HepG2 (cell line): ENCODE measurements around the gene INO80B. TPM values are rescaled to one million over a fixed set of nuclear protein-coding genes. Genes with fewer than 3 reads are reported as not detected.
A peak's percentile ranks its signal among the peaks of the same experiment; 100 is the strongest.

Source experiments
- AHDC1 ChIP-seq: sonication (generic); formaldehyde crosslinking; IDR thresholded peaks from 2 replicates; pipeline ENCODE4 v1.5.1; 2020; ENCODE audit warnings: mild to moderate bottlenecking, missing genetic modification reagents, borderline replicate concordance
- BCL3 ChIP-seq: sonication (generic); formaldehyde crosslinking; IDR thresholded peaks from 2 replicates; pipeline ENCODE4 v1.5.1; 2020; ENCODE audit warnings: mild to moderate bottlenecking, missing genetic modification reagents, moderate library complexity
- CHCHD3 ChIP-seq: sonication (generic); formaldehyde crosslinking; IDR thresholded peaks from 2 replicates; pipeline ENCODE4 v1.8.0; 2022; ENCODE audit warnings: mild to moderate bottlenecking, missing genetic modification reagents, moderate library complexity
- HDAC2 ChIP-seq: sonication (generic); formaldehyde crosslinking; IDR thresholded peaks from 2 replicates; pipeline ENCODE4 v1.4.0; 2020; ENCODE audit warnings: missing genetic modification reagents
- HNF1A ChIP-seq, 2 experiments: sonication (generic) in 1 of 2; formaldehyde crosslinking in 1 of 2; IDR thresholded peaks; 2 replicates each; pipeline versions ENCODE4 v1.4.0 to v1.6.1; 2016 to 2020; ENCODE audit warnings: borderline replicate concordance in 1 of 2, low read depth in 1 of 2, mild to moderate bottlenecking in 1 of 2, missing genetic modification reagents in 1 of 2
- ISL2 ChIP-seq: sonication (generic); formaldehyde crosslinking; IDR thresholded peaks from 2 replicates; pipeline ENCODE4 v1.5.0; 2020; ENCODE audit warnings: missing genetic modification reagents
- MYC ChIP-seq: sonication (generic); formaldehyde crosslinking; IDR thresholded peaks from 2 replicates; pipeline ENCODE4 v1.9.0; 2021; ENCODE audit warnings: missing genetic modification reagents, borderline replicate concordance
- PBX2 ChIP-seq: IDR thresholded peaks from 2 replicates; pipeline ENCODE4 v1.6.1; 2016; ENCODE audit warnings: control low read depth
- PCBP1 ChIP-seq: fragments of 200-400 bp; formaldehyde crosslinking; IDR thresholded peaks from 2 replicates; pipeline ENCODE4 v1.6.1; 2017; ENCODE audit warnings: mild to moderate bottlenecking, low read depth, low read length, borderline replicate concordance
- POLR2A ChIP-seq, 2 experiments: IDR thresholded peaks; 2 replicates each; pipeline ENCODE4 v1.6.1; 2011; ENCODE audit warnings: low read depth in 2 of 2, low read length in 2 of 2, mild to moderate bottlenecking in 1 of 2, moderate library complexity in 1 of 2; ENCODE audit not compliant: insufficient read depth in 1 of 2
- STAT5B ChIP-seq: sonication (generic); formaldehyde crosslinking; IDR thresholded peaks from 2 replicates; pipeline ENCODE4 v1.4.0; 2020; ENCODE audit warnings: missing genetic modification reagents
- ZNF3 ChIP-seq: IDR thresholded peaks from 2 replicates; pipeline ENCODE4 v1.7.0; 2017; ENCODE audit warnings: inconsistent platforms
- ZNF44 ChIP-seq: sonication (generic); formaldehyde crosslinking; IDR thresholded peaks from 2 replicates; pipeline ENCODE4 v1.5.1; 2020; ENCODE audit warnings: mild to moderate bottlenecking, missing genetic modification reagents
- ZNF816 ChIP-seq: sonication (generic); formaldehyde crosslinking; IDR thresholded peaks from 2 replicates; pipeline ENCODE4 v1.8.0; 2022; ENCODE audit warnings: missing genetic modification reagents, mild to moderate bottlenecking, borderline replicate concordance
- polyA plus RNA-seq, 8 experiments: library from polyadenylated mRNA; depleted of rRNA in 3 of 8; stranded (reverse) in 7 of 8; unstranded in 1 of 8; fragments of >200 nt; fragmentation: Illumina TruSeq in 4 of 8; extraction: Trizol in 4 of 8; gene quantifications; 2 replicates each; pipeline versions ENCODE4 v1.2.1 to v1.2.3, GENCODE V29; 2011 to 2016; ENCODE audit warnings: low read depth in 4 of 8, missing spikeins in 1 of 8, mixed read lengths in 1 of 8; ENCODE audit not compliant: insufficient read depth in 1 of 8
- total RNA-seq, 5 experiments: library from RNA; depleted of rRNA; stranded (reverse); fragments of >200 nt; fragmentation: Illumina TruSeq; extraction: Trizol; gene quantifications; 2 replicates each; pipeline ENCODE4 v1.2.3, GENCODE V29; 2016; ENCODE audit warnings: low read depth in 1 of 5

Gene INO80B
- total and polyA plus RNA-seq, 2 of the 13 experiments (the other 11 are each of a cell fraction or from before 2014, with no cell fraction given) = 6.2 to 14.5 TPM

GRCh38 chr2:74447230-74447999 lies 7.5 kb upstream of the INO80B start (continued):
- TF ChIP-seq POLR2A (IDR thresholded peaks at IDR 0.05; ENCODE audit: insufficient read depth in 1 of 2, low read depth in 2 of 2, low read length in 2 of 2) (peak in 1 of 2 experiments; percentile 44; a peak in 1 of 4 replicates), HNF1A (IDR thresholded peaks at IDR 0.05; ENCODE audit: low read depth) (peak; percentile 93), HNF1A (CRISPR knock-in tag; IDR thresholded peaks at IDR 0.05; ENCODE audit: borderline replicate concordance) (peak; percentile 69; the same call in 1 of the 2 replicates), AHDC1 (CRISPR knock-in tag) (peak; percentile 30; the same call in 1 of the 2 replicates), HDAC2 (CRISPR knock-in tag) (peak; percentile 59), ZNF44 (CRISPR knock-in tag) (0 out of 2 replicates have a peak, but pooled peaks have one; percentile 22), MYC (CRISPR knock-in tag) (no peak), ZNF816 (CRISPR knock-in tag) (no peak), PCBP1 (no peak), ZNF3 (no peak), BCL3 (CRISPR knock-in tag) (no peak), PBX2 (no peak), CHCHD3 (CRISPR knock-in tag) (no peak), ISL2 (CRISPR knock-in tag) (no peak), STAT5B (CRISPR knock-in tag) (no peak)
